HG03439 (cell line): ENCODE results near the gene PIGV.
A peak's percentile ranks its signal among the peaks of the same experiment; 100 is the strongest.

Source experiments
- ATAC-seq: cut with Tn5 transposase; IDR thresholded peaks from one replicate; pipeline ENCODE4 v1.9.1; 2021; ENCODE audit warnings: mild to moderate bottlenecking, moderate library complexity; ENCODE audit not compliant: unreplicated experiment

Gene PIGV

GRCh38 chr1:26787706-26788514, at the start of gene PIGV:
Gene PIGV (plus strand): TSS chr1:26787950. CDS start chr1:26790816, 2,866 bp downstream.
- peak; percentile 70 for ATAC-seq

- ATAC-seq: no peak
These were observed 48.3 kb upstream of the PIGV start for GRCh38 chr1:26739329-26739914.

GRCh38 chr1:26740023-26740634, 47.6 kb upstream of the PIGV start:
- ATAC-seq: no peak

GRCh38 chr1:26740952-26741351, 46.8 kb upstream of the PIGV start:
- no peak for ATAC-seq

- no peak for ATAC-seq
These were observed 44.2 kb upstream of the PIGV start for GRCh38 chr1:26743426-26744059.

- peak; percentile 92 for ATAC-seq
These were observed 43.4 kb upstream of the PIGV start for GRCh38 chr1:26744075-26744959.

GRCh38 chr1:26745191-26745590, 42.6 kb upstream of the PIGV start:
- ATAC-seq: no peak

GRCh38 chr1:26747048-26747447, 40.7 kb upstream of the PIGV start:
- no peak for ATAC-seq

GRCh38 chr1:26748351-26748750, 39.4 kb upstream of the PIGV start:
- no peak for ATAC-seq

- ATAC-seq: no peak
These were observed 38.3 kb upstream of the PIGV start for GRCh38 chr1:26749458-26749857.

GRCh38 chr1:26750428-26750827, 37.3 kb upstream of the PIGV start:
- no peak for ATAC-seq

GRCh38 chr1:26752519-26752918, 35.2 kb upstream of the PIGV start:
- ATAC-seq: no peak

- ATAC-seq: no peak
These were observed 33.5 kb upstream of the PIGV start for GRCh38 chr1:26754086-26754874.

- no peak for ATAC-seq
These were observed 29.4 kb upstream of the PIGV start for GRCh38 chr1:26758358-26758757.

GRCh38 chr1:26759531-26759930, 28.2 kb upstream of the PIGV start:
- no peak for ATAC-seq

- no peak for ATAC-seq
These were observed 26.5 kb upstream of the PIGV start for GRCh38 chr1:26761217-26761616.

GRCh38 chr1:26767714-26768113, 20.0 kb upstream of the PIGV start:
- ATAC-seq: no peak

- ATAC-seq: no peak
These were observed 19.0 kb upstream of the PIGV start for GRCh38 chr1:26768755-26769154.

- ATAC-seq: no peak
These were observed 16.5 kb upstream of the PIGV start for GRCh38 chr1:26771285-26771642.
